ENCODE results near the gene PHACTR1. TPM values are rescaled to one million over a fixed set of nuclear protein-coding genes. Genes with fewer than 3 reads are reported as not detected.

The PHACTR1 gene
- total RNA-seq, 1 donor from 2014 or later: 3.6 TPM

DNA sequence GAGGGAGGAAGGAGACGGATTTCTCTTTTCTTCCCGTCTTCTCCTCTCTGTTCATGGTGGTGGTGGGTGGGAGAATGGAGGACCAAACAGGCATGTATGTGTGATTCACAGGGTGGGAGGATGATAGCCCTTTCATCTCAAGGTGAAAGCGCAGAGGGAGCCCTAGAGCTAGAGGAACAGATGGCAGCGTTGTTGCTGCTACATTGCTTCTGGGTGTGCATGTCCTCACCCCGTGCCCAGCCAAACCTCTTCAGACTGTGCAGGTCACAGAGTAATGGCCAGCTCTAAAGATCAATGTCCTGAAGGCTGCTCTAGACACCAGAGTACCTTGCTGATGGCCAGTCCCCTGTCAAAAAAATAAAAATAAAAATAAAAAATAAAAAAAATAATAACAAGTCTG lies 310.0 kb downstream of the PHACTR1 start:
- no peak for DNase-seq (ENCODE audit: low spot score)

DNA sequence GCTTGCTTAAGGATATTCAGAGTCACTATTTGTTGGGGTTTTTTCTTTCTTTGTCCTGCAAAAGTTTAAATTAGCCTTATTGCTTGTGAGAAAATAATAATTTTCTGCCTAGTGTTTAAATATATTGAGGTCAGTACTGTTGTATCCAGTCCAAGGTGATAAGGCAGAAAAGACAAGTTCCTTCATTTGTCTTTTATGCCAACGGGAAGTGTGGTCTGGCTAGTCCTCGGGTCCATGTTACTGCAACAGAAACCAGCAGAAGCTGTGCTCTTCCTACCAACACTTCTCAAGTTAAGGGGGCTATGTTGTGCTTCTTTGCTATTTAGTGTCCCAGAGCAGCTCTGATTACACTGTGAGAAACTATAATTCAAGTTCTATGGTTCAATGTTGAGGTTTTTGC lies 310.6 kb downstream of the PHACTR1 start:
- DNase-seq (ENCODE audit: low spot score): no peak

DNA sequence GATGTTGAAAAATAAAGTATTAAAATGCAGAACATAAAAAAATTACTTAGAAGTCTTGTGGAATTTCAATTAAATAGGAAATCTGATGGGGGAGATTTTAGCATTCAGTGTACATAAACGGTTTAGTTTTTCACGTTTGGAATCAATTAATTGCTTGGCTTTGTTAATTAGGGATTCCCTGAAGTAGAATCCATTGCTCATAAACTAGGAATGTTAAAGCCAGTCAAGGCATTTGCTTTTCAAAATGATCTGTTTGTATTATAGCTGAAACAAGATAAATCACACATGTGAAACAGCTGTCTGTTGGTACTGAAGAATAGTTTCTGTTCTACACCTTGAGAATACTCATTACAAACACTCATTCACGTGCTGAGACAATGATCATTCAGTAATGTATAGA lies 313.8 kb downstream of the PHACTR1 start:
- no peak for DNase-seq (ENCODE audit: low spot score)

DNA sequence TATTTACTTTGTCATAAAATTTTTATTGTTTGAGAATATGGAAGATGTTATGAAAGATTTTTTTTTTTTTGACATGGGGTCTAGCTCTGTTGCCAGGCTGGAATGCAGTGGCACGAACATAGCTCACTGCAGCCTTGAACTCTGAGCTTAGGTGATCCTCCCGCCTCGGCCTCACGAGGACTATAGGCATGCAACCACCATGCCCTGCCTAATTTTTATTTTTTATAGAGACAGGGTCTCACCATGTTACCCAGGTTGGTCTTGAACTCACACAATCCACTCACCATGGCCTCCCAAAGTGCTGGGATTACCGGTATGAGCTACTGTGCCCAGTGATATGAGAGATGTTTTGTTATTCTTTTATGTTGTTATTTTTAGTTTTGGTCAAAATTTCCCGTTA lies 316.0 kb downstream of the PHACTR1 start:
- no peak for DNase-seq (ENCODE audit: low spot score)

DNA sequence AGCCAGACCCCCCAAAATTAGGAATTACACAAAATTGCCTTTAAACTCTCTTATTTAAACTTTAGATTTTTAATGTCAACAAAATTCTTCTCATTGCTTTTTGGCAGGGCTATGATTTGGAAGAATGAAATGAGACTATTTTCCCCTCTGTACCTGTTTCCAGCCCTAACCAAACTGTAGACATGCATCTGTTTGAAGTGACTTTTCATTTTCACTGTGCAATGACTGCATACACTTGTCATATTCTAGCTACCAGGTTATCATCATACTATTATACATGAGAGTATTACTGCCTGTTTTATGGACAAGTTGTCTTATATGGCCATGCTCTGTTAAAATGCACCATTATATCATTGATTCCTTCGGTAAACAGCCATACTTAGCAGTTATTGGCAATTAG lies 316.6 kb downstream of the PHACTR1 start:
- no peak for DNase-seq (ENCODE audit: low spot score)

- DNase-seq (ENCODE audit: low spot score): no peak
Measured at GRCh38 chr6:13034316-13034715, 317.7 kb downstream of the PHACTR1 start.

DNA sequence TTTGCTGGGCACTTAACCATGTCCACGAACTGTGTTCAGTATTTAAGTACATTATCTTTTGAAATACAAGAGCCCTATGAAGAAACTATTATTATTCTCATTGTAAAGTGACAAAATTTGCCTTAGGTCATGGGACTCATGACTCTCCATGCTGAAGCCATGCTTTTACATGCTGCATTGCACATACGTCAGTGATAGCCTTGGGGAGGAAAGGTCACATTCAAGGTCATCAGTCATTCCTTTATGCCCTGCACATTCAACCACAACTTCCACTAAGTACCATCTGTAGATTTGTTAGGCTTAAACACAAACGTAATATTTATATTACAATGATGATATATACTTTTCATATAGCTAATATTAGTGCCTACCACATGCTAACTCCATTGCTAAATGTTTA lies 319.0 kb downstream of the PHACTR1 start:
- no peak for DNase-seq (ENCODE audit: low spot score)

GRCh38 chr6:13038315-13038714 lies 321.7 kb downstream of the PHACTR1 start:
- peak; percentile 35 for DNase-seq (ENCODE audit: low spot score)

DNA sequence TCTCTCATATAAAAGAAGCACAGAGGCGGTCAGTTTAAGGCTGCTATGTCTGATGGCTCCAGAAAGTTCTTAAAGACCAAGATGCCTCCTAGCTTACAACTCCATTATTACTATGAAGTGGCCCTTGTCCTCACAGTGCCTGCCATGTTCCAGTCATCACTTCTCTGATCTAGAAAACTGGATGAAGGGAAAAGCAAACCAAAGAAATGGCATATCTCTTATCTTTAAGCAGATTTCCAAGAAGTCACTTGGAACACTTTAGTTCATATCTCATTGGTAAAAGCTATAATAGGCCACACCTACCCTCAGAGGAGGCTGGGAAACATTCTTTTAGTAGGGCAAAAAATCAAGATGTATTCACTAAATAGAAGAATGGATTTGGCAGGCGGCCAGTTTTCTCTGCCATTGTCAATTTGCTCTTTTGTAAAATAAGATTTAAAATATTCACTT lies 322.2 kb downstream of the PHACTR1 start:
- DNase-seq (ENCODE audit: low spot score): no peak

- DNase-seq (ENCODE audit: low spot score): no peak
Measured at GRCh38 chr6:13044390-13044789, 327.8 kb downstream of the PHACTR1 start.

GRCh38 chr6:13044896-13045295 lies 328.3 kb downstream of the PHACTR1 start:
- no peak for DNase-seq (ENCODE audit: low spot score)

GRCh38 chr6:13045676-13046075 lies 329.1 kb downstream of the PHACTR1 start:
- no peak for DNase-seq (ENCODE audit: low spot score)

- DNase-seq (ENCODE audit: low spot score): no peak
Measured at GRCh38 chr6:13046084-13046483, 329.5 kb downstream of the PHACTR1 start.

GRCh38 chr6:13048113-13048512 lies 331.5 kb downstream of the PHACTR1 start:
- no peak for DNase-seq (ENCODE audit: low spot score)

DNA sequence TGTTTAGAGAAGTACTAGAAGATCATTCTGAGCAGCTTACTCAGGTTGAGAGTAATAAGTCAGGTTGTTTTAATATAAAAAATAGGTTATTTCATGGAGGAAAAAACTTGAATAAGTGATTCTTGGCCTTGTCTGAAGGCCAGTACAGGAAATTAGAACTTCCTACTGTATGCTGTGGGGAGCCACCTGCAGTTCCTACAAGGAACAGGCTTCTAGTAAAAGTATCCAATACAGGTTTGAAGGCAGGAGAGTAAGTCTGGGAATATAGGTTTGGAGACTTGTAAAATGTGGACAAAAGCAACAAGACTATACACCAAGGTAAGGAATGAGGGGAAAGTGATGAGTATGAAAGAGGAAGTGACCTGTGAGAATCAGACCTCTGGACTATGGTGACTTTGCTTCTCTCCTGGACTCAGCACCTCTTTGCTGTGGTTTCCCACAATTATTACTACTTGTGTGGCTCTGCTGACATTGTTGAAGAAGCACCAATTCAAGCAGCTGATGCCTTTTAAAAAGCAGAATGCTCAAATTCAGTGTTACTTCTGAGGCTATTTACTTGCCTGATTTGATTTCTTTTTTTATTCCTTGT lies 333.2 kb downstream of the PHACTR1 start:
- DNase-seq (ENCODE audit: low spot score): no peak

- DNase-seq (ENCODE audit: low spot score): no peak
Measured at GRCh38 chr6:13053006-13053461, 336.5 kb downstream of the PHACTR1 start.

DNA sequence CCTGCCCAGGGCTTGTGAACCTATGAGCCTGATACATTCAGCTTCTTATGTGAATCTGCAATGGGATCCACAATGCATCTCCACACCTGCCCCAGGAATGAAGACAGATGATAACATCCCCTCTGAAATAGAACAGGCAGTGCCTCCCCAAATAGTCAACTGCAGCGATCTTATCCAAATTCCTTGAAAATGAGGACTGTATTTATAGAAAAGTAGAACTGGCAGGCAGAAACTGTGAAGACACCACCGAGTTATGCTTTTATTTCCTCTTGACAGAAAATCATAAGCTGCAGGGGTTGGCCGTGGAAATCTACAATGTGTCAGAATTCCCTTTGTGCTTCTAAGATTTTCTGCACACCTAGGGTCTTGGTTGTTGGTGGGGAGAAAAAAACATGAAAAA lies 341.5 kb downstream of the PHACTR1 start:
- no peak for DNase-seq (ENCODE audit: low spot score)

DNA sequence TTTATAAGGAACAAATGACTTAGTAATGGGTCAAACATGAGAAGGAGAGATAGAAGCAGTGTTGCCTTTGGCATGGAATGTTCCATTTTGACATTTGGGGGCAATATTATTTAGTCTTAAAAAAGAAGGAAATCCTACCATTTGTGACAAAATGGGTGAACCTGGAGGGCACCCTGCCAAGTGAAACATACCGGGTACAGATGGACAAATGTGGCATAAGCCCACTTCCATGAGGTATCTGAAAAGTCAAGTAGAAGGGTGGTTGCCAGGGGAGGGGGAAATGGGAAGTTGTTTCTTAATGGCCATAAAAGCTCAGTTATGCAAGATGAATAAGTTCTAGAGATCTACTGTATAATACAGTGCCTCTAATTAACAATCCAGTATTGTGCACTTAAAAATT lies 342.5 kb downstream of the PHACTR1 start:
- no peak for DNase-seq (ENCODE audit: low spot score)

GRCh38 chr6:13063300-13063918 lies 346.8 kb downstream of the PHACTR1 start:
- no peak for DNase-seq (ENCODE audit: low spot score)

GRCh38 chr6:13065581-13065980 lies 349.0 kb downstream of the PHACTR1 start:
- no peak for DNase-seq (ENCODE audit: low spot score)

DNA sequence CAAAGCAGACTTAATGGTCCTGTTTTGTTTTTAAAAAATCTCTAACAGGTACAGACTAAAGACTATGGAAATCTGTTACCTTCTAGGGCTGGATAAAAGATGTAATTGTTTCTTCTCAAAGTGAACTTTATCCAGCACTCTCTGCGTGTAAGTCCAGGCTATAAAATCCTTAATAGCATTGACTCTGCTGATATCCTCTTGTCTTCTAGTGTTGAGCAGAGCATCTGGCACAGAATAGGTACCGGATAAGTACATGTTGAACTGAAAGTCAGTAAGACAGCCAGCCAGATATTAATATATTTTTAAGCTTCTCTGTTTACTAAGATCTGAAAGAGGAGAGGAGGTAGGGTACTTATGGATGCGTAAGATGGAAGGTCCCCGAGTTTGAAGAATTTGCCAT lies 349.5 kb downstream of the PHACTR1 start:
- no peak for DNase-seq (ENCODE audit: low spot score)

- no peak for DNase-seq (ENCODE audit: low spot score)
Measured at GRCh38 chr6:13066820-13067219, 350.3 kb downstream of the PHACTR1 start.

GRCh38 chr6:13068586-13069210 lies 352.1 kb downstream of the PHACTR1 start:
- no peak for DNase-seq (ENCODE audit: low spot score)
